ENCODE data around the gene GDA. TPM values are rescaled to one million over a fixed set of nuclear protein-coding genes. Genes with fewer than 3 reads are reported as not detected.

GDA gene
- total RNA-seq: under 0.01 and 0.11 TPM in 2 replicates

DNA sequence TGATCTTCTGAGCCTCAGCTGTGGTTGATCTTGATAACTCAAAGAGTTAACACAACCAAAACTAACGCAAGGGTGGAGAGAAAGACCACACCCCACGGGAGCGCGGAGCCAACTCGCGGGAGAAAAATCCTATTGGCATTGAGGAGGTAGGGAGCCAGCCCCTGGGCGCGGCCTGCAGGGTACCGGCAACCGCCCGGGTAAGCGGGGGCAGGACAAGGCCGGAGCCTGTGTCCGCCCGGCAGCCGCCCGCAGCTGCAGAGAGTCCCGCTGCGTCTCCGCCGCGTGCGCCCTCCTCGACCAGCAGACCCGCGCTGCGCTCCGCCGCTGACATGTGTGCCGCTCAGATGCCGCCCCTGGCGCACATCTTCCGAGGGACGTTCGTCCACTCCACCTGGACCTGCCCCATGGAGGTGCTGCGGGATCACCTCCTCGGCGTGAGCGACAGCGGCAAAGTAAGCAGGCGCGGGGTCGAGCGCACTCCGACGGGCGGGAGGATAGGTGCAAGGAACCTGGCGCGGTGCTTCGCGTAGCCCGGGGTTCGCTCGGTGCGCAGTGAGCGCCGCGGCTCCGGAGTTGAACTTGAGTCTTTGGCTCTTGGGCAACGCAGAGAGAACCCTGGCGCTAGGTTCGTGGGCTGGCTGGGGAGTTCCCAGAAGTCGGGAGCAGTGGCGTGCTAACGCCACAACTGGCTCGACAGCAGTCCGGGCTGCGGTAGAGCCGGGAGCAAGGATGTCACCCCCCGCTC lies at the start of gene GDA:
TSS of gene GDA (plus strand) at position 210 of the 745 bp plus-strand sequence. CDS start at position 330, 120 bp downstream.

Small RNAs within 50 kb of the gene (small RNA-seq; reads per million reads assigned to genes)
- gene RNA5SP285: not detected

Other genes starting within 250 kb of the GDA start
- 12.6 and 14.1 TPM in 2 replicates for gene ABHD17B, start 238.2 kb upstream of the GDA start, total RNA-seq
- 8.6 and 10.2 TPM in 2 replicates for gene C9orf85, start 237.8 kb upstream of the GDA start, total RNA-seq
- gene C9orf57, start 88.8 kb upstream of the GDA start, total RNA-seq: not detected in 2 replicates
- 151 and 152 TPM in 2 replicates for gene ZFAND5, start 215.8 kb downstream of the GDA start, total RNA-seq

Measured in placental epithelial cell (primary cell).